NCI-H524 (cell line): ENCODE results near the gene RNF157.
"Not testable (repeated sequence)": the region's sequence is repeated elsewhere in the genome, so short reads cannot be mapped to it uniquely, and the experiment has no call there.

Experiments used
- DNase-seq, 2 experiments: peaks; one replicate each; lab custom pipeline; 2025; lab: John Stamatoyannopoulos, UW

RNF157 gene

DNA sequence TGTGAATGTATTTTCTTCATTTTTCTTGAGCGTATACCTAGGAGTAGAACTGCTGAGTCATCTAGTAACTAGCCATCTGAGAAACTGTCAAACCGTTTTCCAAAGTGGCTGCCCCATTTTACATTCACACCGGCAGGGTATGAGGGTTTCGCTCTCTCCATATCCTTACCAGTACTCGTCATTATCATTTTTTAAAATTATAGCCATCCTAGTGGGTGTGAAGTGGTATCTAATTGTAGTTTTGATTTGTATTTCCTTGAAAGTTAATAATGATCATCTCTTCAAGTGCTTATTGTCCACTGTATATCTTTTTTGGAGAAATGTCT lies 6.0 kb downstream of the RNF157 start:
- DNase-seq, result no peak

DNA sequence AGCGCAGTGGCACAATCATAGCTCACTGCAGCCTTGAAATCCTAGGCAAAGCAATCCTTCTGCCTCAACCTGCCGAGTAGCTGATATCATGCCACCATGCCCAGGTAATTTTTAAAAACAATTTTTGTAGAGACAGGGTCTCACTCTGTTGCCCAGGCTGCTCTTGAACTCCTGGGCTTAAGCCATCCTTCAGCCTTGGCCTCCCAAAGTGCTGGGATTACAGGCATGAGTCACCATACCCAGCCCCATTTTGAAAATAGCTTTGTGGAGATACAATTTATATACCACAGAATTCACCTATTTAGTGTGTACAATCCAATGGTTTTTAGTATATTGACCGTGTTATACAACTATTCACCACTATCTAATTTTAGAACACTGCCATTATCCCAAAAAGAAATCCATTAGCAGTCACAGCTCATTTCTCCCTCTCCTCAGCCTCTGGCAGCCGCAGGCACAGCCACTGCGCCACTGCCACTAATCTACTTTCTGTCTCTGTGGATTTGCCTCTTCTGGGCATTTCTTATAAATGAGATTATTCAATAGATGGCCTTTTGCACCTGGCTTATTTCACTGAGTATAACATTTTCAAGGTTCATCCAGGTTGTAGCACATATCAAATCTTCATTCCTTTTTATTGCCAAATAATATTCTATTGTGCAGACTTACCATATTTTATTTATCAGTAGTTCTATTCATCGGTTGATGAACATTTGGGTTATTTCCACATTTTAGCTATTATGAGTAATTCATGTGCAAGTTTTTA lies 6.5 kb downstream of the RNF157 start:
- no peak for DNase-seq

DNA sequence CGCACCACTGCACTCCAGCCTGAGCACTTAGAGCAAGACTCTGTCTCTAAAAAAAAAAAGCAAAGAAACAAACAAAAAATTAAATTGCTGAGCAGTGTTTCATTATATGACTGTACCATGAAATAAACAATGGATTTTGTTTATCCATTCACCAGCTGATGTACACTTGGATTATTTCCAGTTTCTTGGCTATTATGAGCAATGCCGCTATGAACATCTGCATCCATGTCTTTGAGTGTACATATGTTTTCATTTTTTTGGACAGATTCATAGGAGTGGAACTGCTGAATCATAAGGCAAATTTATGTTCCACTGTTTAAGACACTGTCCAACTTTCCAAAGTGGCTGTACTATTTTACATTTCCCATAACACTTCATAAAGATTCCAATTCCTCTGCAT lies 8.0 kb downstream of the RNF157 start:
- DNase-seq, result no peak

DNA sequence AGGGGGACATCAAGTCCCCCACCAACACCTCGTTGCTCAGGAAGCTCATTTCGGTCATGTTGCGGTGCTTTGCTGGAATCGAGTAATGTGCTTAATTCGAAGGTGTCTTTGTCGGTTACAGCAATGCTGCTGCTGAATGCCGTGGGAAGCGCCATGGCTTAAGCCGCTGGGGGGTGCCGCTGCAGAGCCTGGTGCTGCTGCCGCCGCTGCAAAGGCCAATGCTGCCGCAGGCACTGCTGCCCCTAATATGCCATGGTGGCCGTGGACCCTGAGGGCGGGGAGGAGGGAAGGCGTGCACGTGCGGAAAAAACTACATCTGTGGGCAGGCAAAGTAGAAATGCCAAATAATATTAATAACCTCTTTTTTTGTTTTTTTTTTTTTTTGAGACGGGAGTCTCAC lies 13.5 kb downstream of the RNF157 start:
- DNase-seq, result not testable (repeated sequence)

DNA sequence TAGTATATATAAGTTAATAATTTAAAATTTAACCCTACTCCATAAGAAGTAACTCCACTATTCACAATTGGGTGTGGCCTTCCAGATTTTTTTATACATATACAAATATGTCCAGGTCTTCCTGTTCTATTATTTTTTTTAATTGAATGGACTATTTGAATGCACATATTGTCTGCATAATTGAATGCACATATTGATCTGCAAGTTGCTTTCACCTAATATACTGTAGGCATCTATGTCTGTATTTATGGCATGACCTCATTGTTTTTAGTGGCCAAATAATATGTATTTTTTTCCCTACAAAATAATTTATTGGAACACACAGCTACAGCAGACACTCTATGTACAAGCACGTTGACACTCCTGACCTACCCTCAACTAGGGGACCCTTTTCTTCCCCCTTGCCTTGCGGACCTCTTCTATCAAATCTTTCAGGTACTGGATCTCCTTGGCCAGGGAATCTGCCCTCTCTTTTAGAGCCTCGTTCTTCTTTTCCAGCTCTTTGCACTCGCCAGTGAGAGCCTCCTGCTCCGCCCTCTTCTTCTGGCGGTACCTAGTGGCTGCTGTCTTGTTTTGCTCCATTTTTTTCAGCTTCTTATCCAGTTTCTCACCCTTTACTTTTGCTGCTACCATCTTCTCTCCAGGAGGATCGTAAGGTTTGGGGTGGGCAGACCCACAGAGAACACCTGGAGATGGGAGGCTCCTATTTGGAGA lies 14.8 kb downstream of the RNF157 start:
- DNase-seq, result not testable (repeated sequence)

DNA sequence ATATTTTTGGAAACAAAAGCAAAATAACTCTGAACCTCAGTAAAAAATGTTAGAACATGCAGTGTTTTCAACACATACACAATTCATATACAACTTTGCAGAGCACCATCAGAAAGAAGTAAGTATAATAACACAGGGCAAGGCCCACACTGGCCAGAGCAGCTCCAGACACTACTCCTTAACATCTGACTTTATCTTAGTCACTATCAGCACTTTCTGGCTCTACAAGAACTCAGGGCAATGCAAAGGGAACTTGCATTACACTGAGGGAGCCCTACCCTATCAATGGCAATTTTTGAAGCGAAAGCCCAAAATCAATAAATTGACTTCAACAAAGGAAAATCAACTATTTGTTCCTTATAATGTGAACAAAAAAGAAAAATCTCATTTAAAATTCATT lies 16.5 kb downstream of the RNF157 start:
- DNase-seq, result no peak

DNA sequence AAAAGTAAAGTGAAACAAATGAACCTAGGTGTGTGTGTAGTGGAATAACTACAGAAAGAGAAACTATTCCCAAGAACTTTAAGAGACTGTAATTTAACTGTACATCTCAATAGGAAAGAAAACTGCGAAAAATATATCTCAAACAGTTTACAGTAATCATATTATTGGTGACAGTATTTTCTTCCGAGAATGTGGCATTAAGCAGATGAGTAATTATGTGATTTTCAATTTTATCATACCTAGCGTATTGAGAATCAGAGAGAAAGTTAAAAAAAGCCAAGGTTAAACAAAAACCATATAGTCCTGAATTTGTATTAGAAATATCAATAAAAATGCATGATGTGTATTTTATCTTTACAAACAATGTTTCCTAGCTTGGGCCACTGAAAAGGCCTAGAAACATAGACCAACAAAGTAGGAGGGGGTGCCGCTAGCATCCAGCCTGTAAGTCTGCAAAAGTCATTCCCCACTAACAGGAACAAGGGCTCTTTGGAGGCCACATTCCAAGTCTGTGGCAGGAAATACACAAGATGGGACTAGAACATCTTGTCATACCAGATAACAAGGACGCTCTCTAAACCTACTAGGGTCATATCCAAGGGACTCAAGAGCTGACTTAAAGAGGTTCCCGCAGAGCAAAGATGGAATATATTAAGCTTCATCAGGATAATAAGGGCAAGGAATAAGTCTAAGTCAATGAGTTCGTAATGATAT lies 20.5 kb downstream of the RNF157 start:
- DNase-seq, result no peak

DNA sequence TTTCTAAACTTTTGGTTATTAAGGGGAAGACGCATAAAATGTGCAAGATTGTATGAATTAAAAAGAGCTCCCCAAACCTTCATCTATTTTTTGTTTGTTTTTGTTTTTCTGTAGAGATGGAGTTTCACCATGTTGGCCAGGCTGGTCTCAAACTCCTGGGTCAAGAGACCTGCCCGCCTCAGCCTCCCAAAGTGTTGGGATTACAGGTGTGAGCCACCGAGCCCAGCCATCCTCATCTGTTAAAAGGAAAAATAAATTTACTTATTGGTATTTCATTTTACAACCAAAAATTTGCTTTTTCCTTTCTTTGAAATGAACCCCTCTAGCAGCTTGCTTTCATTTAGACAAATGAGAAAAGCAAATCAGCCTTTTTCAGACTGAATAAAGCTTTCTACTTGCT lies 23.2 kb downstream of the RNF157 start:
- no peak for DNase-seq

DNA sequence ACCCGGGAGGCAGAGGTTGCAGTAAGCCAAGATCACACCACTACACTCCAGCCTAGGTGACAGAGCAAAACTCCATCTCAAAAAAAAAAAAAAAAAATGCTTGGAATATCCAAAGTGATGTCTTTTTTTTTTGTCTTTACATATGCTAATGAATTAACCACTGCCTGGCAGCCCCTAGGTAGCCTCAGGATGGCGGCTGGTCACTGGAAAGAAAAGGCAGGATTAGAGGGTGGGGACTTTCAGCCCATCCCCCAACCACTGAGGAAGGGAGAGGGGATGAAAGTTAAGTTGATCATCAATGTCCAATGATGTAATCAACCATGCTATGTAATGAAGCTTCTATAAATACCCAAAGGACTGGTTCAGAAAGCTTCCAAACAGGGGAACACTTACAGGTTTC lies 26.8 kb downstream of the RNF157 start:
- DNase-seq, result no peak

DNA sequence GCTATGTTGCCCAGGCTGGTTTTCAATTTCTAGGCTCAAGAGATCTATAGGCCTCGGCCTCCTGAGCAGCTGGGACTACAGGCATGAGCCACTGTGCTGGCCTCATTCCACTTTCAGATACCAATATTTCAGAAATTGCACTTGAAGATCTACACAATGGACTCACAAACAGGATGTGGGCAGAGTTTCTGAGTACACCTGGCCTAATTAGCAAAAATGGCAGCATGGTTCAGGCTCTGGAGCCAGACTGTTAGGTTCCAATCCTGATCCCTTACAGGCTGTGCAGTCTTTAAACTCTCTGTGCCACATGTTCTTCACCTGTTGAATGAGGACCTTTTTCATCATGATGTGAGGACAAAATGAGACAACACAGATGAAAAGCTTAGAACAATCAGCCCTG lies 32.2 kb downstream of the RNF157 start:
- DNase-seq, result no peak

DNA sequence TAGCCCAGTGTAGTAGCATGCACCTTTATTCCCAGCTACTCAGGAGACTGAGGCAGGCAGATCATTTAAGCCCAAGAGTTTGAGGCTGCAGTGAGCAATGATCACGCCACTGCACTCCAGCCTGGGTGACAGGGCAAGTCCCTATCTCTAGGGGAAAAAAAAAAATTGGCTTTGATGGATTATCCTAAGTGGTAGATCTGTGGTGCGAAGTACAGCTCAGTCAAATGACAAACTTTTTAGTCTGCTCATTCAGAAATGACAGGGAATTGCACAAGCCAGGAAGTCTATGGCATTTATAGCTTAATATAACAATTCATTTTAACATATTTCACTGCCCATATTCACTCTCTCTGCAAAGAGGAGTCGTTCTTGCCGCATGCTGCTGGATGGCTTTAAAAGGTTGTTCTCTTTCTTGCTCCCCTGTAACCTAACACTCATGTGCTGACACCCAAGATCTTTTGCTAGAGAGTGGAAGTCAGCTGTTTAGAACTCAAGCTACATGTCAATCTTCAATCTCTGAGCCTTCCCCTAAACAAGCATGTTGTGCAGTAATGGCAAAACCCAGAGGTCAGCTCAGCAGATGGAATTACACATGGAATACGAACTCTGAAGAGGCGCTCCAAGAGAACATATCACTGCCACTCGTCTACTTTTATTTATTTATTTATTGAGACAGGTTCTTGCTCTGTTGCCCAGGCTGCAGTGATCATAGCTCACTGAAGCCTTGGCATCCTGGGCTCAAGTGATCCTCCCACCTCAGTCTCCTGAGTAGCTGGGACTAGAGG lies 32.8 kb downstream of the RNF157 start:
- no peak for DNase-seq

DNA sequence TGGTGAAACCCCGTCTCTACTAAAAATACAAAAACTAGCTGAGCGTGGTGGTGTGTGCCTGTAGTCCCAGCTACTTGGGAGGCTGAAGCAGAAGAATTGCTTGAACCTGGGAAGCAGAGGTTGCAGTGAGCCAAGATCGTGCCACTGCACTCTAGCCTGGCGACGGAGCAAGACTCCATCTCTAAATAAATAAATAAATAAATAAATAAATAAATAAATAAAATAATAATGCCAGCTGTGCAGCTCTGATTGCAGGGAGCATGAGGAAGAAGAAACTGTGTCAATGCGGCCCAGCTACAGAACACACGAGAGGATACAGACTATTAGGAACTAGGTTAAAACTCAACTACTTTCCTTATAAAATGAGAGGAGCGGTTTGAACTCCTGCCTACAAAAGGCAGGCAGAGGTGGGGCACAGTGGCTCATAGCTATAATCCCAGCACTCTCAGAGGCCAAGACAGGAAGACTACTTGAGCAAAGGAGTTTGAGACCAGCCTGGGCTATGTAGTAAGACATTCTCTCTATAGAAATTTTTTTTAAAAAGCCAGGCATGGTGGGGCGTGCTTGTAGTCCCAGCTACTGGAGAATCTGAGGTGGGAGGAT lies 34.6 kb downstream of the RNF157 start:
- not testable (repeated sequence) for DNase-seq

DNA sequence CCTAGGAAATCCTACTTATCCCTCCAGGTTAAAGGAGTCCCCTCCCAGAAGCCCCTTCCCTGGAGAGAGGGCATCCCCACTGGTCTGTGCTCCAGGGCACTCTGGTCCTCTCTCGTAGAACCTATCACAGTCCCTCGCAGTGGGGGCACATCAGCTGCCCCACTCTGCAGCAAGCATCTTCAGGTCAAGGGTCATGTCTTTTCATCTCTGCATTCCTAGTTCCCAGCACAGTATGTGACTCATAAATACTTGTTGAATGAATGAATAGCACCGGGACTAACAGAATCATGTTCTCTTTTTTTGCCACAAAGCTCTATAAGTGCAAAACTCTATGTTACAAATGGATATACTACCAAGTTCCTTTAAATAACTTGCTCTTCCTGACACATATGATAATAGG lies 36.0 kb downstream of the RNF157 start:
- DNase-seq, result no peak

DNA sequence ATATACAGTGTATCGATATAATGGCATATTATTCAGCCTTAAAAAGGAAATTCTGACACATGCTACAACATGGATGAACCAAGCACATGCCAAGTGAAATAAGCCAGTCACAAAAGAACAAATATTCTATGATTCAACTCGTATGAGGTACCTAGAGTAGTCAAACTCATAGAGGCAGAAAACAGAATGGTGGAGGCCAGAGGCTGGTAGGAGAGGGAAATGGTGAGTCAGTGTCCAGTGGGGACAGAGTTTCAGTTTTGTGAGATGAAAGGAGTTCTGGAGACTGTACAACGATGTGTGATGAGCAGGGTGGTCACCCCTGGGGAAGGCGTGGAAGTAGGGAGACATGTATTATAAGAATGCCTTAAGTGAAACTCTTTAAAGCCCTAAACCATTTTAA lies 39.9 kb downstream of the RNF157 start:
- no peak for DNase-seq

DNA sequence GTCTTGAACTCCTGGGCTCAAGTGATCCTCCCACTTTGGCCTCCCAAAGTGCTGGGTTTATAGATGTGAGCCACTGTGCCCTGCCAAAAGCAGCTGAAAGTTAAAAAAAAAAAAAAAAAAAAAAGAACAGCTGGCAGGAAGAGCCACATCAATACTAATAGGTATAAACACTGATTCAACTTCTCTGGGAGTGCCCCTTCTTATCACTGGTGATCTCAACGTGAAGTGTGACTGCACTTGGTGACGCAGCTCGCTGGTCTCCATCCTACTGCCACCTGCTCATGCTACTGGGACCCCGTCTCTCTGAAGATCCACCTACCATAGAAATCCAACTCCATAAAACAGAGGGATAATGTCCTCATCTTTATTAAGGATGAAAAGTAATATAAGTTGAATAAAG lies 40.8 kb downstream of the RNF157 start:
- no peak for DNase-seq

DNA sequence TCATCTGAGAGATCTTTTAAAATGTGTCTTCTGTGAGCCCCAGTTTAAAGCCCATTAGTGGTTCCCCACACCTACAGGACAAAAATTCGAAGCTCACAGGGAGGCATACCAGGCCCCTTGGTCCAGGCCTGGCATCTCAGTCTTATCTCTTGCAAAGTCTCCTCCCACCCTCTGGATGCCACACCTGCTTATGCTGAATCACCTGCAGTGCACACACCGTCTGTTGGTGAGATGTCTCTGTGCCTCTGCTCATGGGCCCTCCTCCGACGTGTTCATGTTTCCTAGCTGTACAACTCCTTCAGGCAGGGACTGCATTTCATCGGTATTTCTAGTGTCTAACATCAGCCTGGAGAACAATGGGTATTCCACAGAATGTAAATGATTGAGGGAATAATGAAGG lies 41.6 kb downstream of the RNF157 start:
- no peak for DNase-seq

DNA sequence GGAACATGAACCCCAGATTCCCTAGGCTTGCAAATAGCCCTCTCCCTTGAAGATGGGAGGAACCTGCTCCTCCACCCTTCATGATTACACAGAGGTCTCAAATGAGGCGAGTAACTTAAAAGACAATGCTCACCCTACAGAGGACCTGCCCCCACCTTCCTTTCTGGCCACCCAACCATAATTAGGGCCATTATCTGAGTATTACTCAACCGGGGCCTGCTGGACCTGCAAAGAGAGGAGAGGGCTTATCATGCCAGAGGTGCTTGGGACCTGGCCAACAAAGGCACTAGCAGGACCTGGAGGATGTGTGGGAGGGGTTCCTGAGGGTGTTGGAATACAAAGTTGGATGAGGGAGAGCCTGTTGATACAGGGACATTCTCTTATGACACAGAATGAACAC lies 42.4 kb downstream of the RNF157 start:
- DNase-seq, result no peak

DNA sequence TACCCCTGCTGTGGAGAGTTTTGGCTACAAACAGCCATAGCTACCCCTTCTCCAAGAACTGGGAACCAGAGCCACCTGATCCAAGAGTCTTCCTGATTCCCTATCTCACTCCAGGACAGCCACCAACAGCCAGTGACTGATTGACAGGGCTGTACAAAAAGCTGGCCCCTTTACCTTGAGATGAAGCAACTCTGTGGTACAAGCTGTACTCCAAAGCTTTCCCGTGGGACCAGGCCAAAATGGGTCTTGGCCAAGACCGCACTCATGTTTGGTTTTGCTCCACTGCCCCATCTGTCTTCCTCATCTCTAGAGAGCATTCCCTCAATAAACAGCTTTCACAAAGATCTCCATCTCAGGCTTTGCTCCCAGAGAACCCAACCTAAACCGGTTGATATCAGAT lies 43.6 kb downstream of the RNF157 start:
- no peak for DNase-seq

DNA sequence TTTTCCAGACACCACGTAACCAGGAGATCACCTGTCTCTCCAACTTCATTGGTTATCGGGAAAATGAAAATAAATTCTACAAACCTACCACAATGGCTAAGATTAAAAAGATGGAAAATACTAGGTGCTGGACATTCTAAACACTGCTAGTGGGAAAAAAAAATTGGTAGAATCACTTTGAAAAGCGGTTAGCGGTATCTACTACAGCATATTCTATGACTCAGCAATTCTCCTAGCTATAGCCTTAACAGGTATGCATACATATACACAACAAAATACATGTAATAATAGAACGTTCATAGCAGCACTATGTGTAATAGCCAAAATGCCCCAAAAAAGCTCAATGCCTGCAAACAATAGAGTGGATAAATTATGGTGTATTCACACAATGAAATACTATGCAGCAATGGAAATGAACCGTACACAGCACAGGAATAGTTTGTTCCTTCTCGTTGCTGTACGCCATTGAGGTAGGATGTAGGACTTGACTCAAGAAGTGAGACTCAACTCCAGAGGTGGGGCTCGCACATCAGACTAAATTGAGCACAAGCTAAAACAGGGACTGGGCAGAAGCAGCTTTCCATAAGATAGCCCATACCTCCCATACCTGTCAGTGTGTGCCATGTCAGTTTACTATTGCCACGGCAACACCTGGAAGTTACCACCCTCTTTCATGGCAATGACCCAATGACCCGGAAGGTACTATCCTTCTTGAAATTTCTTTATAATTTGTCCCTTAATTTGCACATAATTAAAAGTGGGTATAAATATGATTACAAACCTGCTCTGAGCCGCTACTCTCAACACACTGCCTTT lies 44.8 kb downstream of the RNF157 start:
- DNase-seq, result no peak

DNA sequence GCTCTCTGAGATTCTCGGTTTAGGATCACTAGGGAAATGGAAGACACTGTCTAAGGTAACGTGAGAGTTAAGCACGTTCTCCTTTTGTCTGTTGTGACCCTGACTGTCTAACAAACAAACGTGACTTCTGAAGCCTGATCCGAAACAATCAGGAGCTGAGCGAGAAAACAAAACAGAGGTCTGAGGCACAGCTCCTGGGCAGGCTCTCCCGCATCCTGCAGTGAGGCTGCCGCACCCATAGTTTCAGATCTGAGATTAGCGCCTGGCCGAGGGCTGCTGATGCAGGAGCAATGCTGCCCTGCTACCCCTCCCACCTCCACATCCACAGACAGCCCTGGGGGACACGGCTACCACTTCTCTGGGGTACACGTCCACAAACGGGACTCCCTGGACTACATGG lies 46.7 kb downstream of the RNF157 start:
- no peak for DNase-seq

DNA sequence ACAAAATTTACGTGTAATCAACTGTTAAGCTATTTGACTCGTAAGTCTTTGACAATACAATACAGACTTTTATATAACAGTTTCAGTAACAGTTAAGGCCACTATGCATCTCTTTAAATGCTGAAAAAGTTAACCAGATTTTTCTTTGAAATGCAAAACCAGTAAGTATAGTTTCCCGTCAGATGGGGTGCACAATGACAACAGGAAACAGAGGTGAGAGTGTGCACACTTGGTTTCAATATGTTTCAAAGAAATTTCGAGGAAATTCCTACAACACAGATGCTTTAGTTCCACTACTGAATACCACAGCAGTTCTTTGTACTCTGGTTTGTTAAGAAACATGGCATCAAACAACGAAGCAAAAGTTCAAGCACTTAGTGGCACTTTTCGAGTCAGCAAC lies 48.4 kb downstream of the RNF157 start:
- DNase-seq, result no peak
